Stimulated activated CD4-positive, alpha-beta T cell treated with anti-CD3 and anti-CD28 coated beads, Interleukin-1b, Interleukin-23, amount 100 ng/mL, for 48 hours (primary cell): ENCODE results near the gene SEMA4D.

Source experiments
- DNase-seq: peaks from one replicate; pipeline ENCODE4 v3.0.0-alpha.2; 2020

The SEMA4D gene

DNA sequence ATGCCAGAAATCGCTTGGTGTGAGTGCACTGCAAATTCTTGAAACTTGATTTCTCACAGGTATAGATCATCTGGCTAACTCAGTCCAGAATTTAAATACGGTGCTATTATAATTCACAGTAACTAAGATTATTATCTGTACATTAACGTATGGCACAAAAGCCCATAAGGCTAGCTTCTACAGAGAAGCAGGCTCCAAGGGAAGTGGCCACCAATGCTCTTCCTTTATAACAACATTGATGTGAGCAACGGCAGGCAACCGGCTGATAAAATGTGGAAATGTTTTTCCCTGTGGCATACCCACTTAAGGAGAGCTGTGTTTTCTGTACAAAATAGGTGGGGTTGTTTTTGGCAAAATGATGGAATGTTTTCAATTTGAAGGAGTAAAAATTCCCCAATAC, 35.7 kb downstream of the SEMA4D start:
- DNase-seq, result no peak

DNA sequence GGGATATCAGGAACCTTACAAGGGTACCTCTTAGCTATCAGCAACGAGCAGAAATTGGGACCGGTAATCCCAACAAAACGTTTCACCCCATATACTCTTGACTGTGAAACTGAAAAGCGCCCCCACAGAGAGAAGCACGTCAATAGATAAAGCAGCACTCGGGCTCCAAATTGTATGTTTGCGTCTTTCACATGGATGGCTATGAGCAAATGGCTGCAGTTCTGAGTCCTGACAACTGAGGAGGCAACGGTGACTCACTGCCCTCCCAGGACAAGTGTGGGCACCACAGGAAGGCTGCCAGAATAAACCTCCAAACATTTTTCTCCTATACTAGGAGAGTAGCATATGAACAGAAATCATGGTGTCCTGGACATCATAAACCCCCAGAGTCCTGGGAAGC, 36.6 kb downstream of the SEMA4D start:
- peak; percentile 62 for DNase-seq

- no peak for DNase-seq
These were observed 37.4 kb downstream of the SEMA4D start for GRCh38 chr9:89460551-89460950.

DNA sequence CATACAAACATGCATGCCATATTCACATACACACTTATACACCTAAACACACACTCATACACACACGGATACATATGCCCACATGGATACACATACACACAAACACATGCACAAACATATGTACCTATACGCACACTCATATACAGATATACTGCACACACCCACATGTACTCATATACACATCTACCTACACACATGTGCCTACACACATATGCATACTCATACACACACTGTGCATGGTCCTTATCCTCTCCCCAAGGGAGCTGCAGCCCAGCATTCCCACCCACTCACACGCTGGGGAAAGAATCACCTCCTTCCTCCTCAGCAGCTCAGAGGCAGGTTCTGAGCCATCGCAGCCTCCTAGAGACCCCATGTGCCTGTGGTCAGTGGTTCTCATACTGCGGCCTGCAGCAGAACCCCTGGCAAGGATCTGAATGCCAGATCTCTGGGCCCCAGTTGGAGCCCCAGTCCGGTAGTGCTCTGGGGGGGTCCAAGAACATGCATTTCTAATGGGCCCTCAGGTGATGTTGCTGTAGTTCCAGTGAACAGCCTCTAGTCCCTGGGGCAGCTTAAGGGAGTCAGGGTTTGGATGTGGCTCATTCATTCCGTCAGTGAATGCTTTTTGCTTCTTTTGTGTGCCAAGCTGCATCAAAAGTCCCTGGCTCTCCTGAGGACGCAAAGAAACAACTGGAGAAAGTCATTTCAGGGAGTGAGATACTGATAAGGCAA, 39.0 kb downstream of the SEMA4D start:
- no peak for DNase-seq

DNA sequence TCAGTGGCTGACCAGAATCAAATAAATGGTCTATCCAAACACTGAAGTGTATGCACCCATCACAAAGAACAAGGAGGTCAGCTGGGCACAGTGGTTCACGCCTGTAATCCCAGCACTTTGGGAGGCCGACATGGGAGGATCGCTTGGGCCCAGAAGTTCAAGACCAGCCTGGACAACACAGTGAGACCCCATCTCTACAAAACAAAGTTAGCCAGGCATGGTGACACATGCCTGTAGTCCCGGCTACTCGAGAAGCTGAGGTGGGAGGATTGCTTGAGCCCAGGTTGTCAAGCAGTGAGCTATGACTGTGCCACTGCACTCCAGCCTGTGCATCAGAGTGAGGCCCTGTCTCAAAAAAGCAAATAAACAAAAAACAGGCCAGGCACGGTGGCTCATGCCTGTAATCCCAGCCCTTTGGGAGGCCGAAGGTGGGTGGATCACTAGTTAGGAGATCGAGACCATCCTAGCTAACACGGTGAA, 40.5 kb downstream of the SEMA4D start:
- DNase-seq, result peak; percentile 52

- no peak for DNase-seq
These were observed 42.5 kb downstream of the SEMA4D start for GRCh38 chr9:89455356-89455824.

DNA sequence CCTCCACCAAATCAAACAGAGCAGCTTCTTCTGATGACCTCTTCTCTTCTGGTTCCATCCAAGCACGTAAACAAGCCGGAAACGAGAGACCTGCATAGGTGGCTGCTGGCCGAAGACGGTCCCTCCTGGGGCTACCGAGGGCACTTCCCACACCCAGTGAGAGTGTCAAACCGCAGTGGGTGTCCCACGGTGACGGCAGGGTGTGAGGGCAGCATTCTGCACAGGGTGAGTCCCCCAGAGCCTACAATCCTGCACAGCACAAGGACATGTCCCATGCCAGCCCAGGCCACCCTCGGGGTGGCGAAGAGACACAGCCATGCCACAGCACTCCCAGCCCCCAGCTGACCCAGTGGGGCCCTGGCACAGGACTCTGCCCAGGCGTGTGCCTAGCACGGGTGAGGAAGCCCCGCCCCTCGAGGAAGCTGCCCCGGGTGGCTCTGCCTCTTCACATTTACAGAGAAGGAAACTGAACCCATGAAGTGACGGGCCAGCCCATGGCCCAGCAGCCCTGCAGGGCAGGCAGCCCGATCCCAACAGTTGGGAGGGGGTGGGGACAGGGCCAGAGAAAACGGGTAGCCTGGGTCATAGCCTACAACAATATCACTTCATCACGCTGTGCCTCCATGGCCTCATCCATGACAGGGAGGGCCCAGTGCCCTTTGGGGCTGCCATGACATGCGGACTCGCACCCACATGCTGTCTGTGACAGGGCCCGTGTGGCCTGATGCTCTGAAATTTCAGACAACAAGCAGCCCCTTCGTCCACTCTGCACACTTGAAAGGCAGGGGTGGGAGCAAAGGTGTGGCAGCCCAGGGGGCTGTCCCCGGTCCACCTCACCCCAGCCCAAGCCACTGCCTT, 43.2 kb downstream of the SEMA4D start:
- DNase-seq, result no peak

DNA sequence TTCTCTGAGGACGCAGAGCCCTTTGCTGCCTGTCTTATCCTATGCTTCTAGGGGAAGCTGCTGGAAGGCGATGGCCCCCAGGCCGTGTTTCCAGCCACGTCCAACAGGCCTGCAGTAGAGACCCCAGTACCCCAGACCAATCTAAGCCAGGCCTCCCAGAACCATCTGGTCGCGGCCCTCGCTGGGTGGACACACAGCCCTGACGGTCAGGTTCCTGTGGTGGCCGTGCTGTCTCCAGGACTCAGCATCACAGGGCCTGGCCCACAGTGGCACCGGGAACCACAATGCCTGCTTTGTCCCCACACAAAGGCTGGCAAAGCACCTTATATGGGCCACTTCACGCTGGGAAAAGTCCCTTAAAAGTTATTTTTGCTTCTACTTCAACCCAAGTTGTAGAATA, 44.5 kb downstream of the SEMA4D start:
- no peak for DNase-seq

DNA sequence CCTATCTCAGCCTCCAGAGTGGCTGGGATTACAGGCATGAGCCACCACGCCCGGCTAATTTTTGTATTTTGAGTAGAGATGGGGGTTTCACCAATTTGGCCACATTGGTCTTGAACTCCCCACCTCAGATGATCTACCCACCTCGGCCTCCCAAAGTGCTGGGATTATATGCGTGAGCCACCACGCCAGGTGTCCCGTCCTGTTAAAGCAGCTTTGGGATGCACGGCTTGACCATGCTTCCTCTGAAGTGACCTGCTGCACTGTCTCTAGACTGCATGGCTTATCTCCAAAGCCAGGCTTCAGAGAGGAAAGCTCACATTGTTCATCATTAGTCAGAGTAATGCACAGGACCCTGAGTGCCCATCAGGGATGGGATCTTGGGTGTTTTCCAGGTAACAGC, 45.4 kb downstream of the SEMA4D start:
- no peak for DNase-seq

GRCh38 chr9:89450213-89450612, 47.7 kb downstream of the SEMA4D start:
- no peak for DNase-seq

DNA sequence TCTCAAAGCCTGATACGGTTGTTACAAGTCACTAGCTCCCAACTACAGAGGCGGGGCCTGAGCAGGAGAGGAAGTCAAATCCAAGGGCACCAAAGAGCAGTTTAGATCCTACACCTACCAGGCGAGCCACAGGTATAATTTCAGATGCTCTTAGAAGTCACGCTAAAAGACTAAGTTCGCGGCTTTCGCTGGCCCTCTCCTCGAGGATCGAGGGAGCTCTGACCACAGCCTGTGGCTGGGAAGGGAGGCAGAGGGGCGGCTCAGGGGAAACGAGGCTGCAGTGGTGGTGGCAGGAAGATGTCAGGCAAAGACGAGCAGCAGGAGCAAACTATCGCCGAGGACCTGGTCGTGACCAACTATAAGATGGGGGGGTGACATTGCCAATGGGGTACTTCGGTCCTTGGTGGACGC, 48.6 kb downstream of the SEMA4D start:
- no peak for DNase-seq

- no peak for DNase-seq
These were observed 49.1 kb downstream of the SEMA4D start for GRCh38 chr9:89448821-89449220.

GRCh38 chr9:89448381-89448780, 49.5 kb downstream of the SEMA4D start:
- peak; percentile 60 for DNase-seq

DNA sequence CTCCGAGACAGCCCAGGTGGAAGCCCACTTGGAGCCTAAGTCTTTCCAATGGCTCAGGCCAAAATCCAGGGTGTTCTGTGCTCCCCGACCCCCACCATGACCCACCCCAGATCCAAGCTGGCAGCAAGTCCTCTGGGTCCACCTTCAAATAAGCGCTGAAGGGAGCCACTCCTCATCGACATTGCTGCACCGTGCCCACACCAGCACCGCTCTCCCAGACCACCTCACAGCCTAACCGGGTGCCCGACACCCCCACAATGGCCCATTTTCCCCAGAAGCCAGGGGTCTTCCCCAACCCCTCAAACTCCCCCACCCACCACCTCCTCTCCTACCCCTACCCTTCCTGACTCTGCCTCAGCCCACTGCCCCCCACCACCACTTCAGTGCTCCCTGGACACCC, 50.5 kb downstream of the SEMA4D start:
- no peak for DNase-seq

GRCh38 chr9:89446961-89447310, 51.0 kb downstream of the SEMA4D start:
- no peak for DNase-seq

DNA sequence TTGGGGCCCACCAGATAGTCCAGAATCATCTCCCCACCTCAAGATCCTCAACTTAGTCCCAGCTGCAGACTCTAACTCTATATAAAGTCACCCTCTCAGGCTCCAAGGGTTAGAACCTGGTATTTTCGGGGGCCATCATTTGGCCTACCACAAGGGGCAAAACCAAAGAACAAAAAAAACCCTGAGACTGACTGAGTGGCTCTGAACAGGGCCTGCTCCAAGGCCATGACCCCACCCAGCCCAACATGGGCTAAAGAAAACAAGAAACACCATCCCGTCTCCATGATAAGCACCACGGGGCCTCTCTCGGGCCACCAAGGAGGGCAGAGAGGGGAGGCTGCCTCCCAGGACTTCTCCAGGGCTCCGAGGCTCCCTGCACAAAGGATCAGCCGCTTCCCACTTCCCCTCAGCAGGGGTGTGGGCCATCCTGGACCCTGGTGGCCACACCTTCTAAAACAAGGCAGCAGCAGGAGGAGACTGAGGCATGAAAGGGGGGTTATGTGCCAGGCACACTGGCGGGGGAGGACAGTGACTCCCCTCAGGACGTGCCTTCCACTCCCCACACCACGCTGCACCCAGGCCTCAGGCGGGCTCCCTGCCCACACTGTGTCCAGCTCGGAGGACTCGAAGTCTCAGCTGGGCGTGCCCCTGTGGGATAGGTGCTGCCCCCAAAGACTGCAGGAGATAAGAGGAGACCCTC, 51.5 kb downstream of the SEMA4D start:
- DNase-seq, result no peak

GRCh38 chr9:89445801-89446251, 52.1 kb downstream of the SEMA4D start:
- no peak for DNase-seq

GRCh38 chr9:89444925-89445765, 52.8 kb downstream of the SEMA4D start:
- no peak for DNase-seq

- peak; percentile 63 for DNase-seq
These were observed 53.6 kb downstream of the SEMA4D start for GRCh38 chr9:89444274-89444673.

- DNase-seq, result no peak
These were observed 54.7 kb downstream of the SEMA4D start for GRCh38 chr9:89442981-89443814.

DNA sequence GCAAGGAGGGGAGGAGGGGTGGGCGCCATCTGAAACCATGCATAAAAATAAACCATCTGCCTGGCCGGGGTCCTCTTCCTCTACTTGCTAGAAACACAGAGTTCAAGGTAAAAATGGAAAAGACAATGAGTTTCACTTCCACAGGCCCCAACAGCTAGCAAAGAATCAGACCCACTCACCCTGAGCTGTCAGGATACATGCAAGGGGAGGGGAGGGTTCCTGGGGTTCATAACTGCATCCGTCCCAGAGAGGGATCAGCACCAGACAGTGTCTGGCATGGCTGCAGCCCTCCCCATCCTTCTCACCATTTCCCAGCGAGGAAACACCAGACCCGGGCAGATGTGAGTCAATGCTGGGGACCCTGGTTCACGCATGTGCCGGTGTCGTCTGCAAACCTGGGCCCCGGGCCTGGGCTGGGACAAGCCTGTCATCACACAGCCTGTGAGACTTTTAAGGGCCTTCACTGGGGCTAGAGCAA, 55.4 kb downstream of the SEMA4D start:
- DNase-seq, result no peak
